WTC11 (cell line): Measurements from ENCODE around the gene TNFAIP2.

Source experiments
- CREB1 ChIP-seq: sonication (generic); formaldehyde crosslinking; IDR thresholded peaks from 2 replicates; pipeline ENCODE4 v1.8.0; 2023; ENCODE audit warnings: mild to moderate bottlenecking, missing genetic modification reagents
- CREM ChIP-seq: sonication (generic); formaldehyde crosslinking; IDR thresholded peaks from 2 replicates; pipeline ENCODE4 v1.8.1; 2022; ENCODE audit warnings: mild to moderate bottlenecking, missing genetic modification reagents, moderate library complexity
- ELF4 ChIP-seq: sonication (generic); formaldehyde crosslinking; IDR thresholded peaks from 2 replicates; pipeline ENCODE4 v1.8.1; 2022; ENCODE audit warnings: low read depth, mild to moderate bottlenecking, moderate library complexity, missing genetic modification reagents
- GABPB1 ChIP-seq: sonication (generic); formaldehyde crosslinking; IDR thresholded peaks from 2 replicates; pipeline ENCODE4 v1.8.1; 2023; ENCODE audit warnings: mild to moderate bottlenecking, missing genetic modification reagents
- JAZF1 ChIP-seq: fragments of 250-450 bp; sonication (Bioruptor Pico); IDR thresholded peaks from 2 replicates; pipeline ENCODE4 v1.9.0; 2021; ENCODE audit warnings: moderate library complexity, mild to moderate bottlenecking, inconsistent platforms
- NR2C2 ChIP-seq: sonication (generic); formaldehyde crosslinking; IDR thresholded peaks from 2 replicates; pipeline ENCODE4 v1.8.0; 2022; ENCODE audit warnings: mild to moderate bottlenecking, missing genetic modification reagents
- NR3C1 ChIP-seq: sonication (generic); formaldehyde crosslinking; conservative IDR thresholded peaks from 2 replicates; pipeline ENCODE4 v1.8.1; 2023; ENCODE audit warnings: low read depth, mild to moderate bottlenecking, missing genetic modification reagents
- TCF7 ChIP-seq: sonication (generic); formaldehyde crosslinking; IDR thresholded peaks from 2 replicates; pipeline ENCODE4 v1.8.0; 2022; ENCODE audit warnings: mild to moderate bottlenecking, low read depth, missing genetic modification reagents, moderate library complexity
- TP53 ChIP-seq: sonication (generic); formaldehyde crosslinking; IDR thresholded peaks from 2 replicates; pipeline ENCODE4 v1.8.1; 2023; ENCODE audit warnings: mild to moderate bottlenecking, missing genetic modification reagents
- USF2 ChIP-seq: sonication (generic); formaldehyde crosslinking; IDR thresholded peaks from 2 replicates; pipeline ENCODE4 v1.8.1; 2023; ENCODE audit warnings: mild to moderate bottlenecking, missing genetic modification reagents, moderate library complexity
- ZNF512 ChIP-seq: sonication (generic); formaldehyde crosslinking; IDR thresholded peaks from 2 replicates; pipeline ENCODE4 v1.8.1; 2022; ENCODE audit warnings: missing genetic modification reagents, borderline replicate concordance
- TF ChIP-seq, protein P1 (sequence below): fragments of 200-600 bp; IDR thresholded peaks from 2 replicates; pipeline ENCODE4 v1.8.0; 2022; ENCODE audit warnings: antibody characterized with exemption
- TF ChIP-seq, protein P2 (sequence below): sonication (generic); formaldehyde crosslinking; IDR thresholded peaks from 2 replicates; pipeline ENCODE4 v1.8.0; 2022; ENCODE audit warnings: mild to moderate bottlenecking, missing genetic modification reagents
- TF ChIP-seq, protein P3 (sequence below): sonication (generic); formaldehyde crosslinking; IDR thresholded peaks from 2 replicates; pipeline ENCODE4 v1.8.0; 2022; ENCODE audit warnings: mild to moderate bottlenecking, missing genetic modification reagents

DNA sequence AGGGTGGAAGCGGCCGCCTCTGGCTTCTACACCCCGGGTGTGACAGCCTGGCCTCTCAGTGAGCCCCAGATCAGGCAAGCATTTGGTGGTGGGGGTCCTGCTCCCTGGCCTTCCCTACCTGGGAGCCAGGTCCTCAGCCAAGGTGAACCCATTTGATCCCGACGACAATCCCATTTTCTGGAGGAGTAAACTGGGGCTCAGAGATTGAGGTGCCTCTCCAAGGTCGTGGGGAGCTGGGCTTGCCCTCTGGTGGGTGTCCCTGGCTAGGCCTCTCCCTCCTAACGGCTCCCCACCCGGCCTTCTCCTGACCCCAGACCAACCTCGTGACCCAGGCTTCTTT is 31.4 kb upstream of the TNFAIP2 start:
- TF ChIP-seq, protein P1, sequence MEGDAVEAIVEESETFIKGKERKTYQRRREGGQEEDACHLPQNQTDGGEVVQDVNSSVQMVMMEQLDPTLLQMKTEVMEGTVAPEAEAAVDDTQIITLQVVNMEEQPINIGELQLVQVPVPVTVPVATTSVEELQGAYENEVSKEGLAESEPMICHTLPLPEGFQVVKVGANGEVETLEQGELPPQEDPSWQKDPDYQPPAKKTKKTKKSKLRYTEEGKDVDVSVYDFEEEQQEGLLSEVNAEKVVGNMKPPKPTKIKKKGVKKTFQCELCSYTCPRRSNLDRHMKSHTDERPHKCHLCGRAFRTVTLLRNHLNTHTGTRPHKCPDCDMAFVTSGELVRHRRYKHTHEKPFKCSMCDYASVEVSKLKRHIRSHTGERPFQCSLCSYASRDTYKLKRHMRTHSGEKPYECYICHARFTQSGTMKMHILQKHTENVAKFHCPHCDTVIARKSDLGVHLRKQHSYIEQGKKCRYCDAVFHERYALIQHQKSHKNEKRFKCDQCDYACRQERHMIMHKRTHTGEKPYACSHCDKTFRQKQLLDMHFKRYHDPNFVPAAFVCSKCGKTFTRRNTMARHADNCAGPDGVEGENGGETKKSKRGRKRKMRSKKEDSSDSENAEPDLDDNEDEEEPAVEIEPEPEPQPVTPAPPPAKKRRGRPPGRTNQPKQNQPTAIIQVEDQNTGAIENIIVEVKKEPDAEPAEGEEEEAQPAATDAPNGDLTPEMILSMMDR: no peak
- TF ChIP-seq NR3C1 (CRISPR knock-in tag) (no peak), ZNF512 (CRISPR knock-in tag) (no peak), USF2 (CRISPR knock-in tag) (no peak), JAZF1 (CRISPR knock-in tag) (no peak), ELF4 (CRISPR knock-in tag) (no peak), CREB1 (CRISPR knock-in tag) (no peak), CREM (no peak), TCF7 (CRISPR knock-in tag) (no peak), TP53 (CRISPR knock-in tag) (no peak), GABPB1 (CRISPR knock-in tag) (no peak), NR2C2 (CRISPR knock-in tag) (no peak)
- TF ChIP-seq, protein P2, sequence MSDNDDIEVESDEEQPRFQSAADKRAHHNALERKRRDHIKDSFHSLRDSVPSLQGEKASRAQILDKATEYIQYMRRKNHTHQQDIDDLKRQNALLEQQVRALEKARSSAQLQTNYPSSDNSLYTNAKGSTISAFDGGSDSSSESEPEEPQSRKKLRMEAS (CRISPR knock-in tag): no peak
- TF ChIP-seq, protein P3, sequence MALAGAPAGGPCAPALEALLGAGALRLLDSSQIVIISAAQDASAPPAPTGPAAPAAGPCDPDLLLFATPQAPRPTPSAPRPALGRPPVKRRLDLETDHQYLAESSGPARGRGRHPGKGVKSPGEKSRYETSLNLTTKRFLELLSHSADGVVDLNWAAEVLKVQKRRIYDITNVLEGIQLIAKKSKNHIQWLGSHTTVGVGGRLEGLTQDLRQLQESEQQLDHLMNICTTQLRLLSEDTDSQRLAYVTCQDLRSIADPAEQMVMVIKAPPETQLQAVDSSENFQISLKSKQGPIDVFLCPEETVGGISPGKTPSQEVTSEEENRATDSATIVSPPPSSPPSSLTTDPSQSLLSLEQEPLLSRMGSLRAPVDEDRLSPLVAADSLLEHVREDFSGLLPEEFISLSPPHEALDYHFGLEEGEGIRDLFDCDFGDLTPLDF (CRISPR knock-in tag): no peak
